A673 (cell line): ENCODE data around the gene CACNA2D3.

Experiments used
- EZH2 ChIP-seq: fragments of 200-600 bp; sonication (generic); IDR thresholded peaks from 2 replicates; pipeline ENCODE4 v1.6.1; 2017; ENCODE audit warnings: borderline replicate concordance, low read depth, mild to moderate bottlenecking, mixed read lengths, antibody characterized with exemption, low read length; ENCODE audit not compliant: poor library complexity, severe bottlenecking
- TF ChIP-seq, protein P1 (sequence below): fragments of 300-800, 200-600 bp; sonication (generic); conservative IDR thresholded peaks from 2 replicates; pipeline ENCODE4 v1.5.1; 2017; ENCODE audit warnings: low read depth, mild to moderate bottlenecking, antibody characterized with exemption, low read length, moderate library complexity, mixed read lengths

DNA sequence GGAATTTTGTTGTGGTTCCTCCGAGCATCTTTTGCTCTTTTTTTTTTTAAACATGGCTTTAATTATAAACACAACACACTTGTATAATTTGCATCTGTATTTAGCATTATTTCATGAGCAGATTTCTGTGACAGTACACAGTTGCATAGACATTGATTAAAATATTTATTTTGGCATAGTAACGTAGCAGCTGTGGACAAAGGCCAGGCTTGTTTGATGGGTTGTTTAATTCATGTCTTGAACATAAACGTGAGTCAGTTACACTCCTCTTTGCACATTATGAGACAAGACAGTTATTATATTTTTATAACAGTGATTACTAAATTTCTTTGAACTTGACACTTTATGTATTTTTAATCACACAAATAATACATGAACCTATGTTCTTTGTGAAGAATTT lies 182.5 kb downstream of the CACNA2D3 start:
- TF ChIP-seq, protein P1, sequence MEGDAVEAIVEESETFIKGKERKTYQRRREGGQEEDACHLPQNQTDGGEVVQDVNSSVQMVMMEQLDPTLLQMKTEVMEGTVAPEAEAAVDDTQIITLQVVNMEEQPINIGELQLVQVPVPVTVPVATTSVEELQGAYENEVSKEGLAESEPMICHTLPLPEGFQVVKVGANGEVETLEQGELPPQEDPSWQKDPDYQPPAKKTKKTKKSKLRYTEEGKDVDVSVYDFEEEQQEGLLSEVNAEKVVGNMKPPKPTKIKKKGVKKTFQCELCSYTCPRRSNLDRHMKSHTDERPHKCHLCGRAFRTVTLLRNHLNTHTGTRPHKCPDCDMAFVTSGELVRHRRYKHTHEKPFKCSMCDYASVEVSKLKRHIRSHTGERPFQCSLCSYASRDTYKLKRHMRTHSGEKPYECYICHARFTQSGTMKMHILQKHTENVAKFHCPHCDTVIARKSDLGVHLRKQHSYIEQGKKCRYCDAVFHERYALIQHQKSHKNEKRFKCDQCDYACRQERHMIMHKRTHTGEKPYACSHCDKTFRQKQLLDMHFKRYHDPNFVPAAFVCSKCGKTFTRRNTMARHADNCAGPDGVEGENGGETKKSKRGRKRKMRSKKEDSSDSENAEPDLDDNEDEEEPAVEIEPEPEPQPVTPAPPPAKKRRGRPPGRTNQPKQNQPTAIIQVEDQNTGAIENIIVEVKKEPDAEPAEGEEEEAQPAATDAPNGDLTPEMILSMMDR, result no peak
- TF ChIP-seq EZH2, result no peak
